Medulla oblongata (tissue), 1 donor: ENCODE results near the gene P2RY13.

ENCODE experiments used
- DNase-seq: peaks from one replicate; pipeline ENCODE4 v3.0.0-alpha.2; 2015; ENCODE audit errors: extremely low spot score

Gene P2RY13

DNA sequence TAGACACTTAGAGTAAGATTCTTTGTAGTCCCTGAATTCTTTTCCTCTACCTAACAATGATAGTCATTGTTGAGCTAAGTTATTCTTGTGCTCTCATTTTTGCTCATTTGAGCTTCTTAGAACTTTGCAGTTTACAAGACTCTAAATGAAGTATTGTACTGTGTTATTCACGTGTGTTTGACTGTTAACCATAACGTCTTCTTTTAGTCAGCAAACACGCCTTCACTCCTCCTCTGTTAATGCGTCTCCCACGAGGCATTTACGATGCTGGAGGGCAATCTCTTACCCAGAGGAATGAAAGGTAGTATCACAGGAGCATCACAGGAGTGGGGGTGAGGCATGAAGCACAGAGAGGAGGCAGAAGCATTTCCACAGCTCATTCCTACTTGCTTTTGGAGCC lies 36.2 kb downstream of the P2RY13 start:
- DNase-seq, result no peak

DNA sequence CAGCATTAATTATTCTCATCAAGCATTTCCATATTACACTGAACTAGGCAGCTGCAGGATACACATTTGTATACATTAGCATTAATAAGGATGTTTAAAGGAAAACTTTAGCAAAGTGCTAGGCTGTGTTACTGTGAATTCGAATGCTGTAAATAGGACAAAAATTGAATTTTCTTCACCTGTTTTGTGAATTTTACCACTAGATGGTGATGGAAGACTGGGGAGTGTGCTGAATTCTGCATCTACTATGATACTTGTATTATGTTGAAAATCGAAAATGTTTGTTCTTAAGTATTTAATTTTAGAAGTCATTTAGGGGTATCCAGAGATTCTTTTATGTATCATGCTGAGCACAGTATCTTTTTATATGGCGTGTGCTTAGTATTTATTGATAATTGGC lies 38.7 kb downstream of the P2RY13 start:
- peak; percentile 48 for DNase-seq

DNA sequence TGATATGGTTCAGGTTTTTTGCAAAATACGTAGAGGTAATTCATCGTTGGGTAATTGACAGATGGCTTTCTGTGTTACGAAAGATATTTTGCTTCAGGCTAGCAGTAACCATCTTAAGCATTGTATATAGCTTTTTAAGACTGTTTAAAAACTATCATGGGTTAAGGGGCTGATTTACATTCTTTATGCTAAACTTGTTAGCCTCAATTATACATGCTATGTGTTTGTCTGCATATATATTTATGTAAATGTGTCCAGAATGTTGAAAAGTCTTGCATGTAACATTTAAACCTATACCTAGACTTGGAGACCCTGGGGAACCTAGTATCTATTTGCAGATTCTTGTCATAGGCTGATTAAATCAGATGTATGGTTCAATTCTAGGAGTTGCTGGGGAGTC lies 39.9 kb downstream of the P2RY13 start:
- DNase-seq, result no peak

DNA sequence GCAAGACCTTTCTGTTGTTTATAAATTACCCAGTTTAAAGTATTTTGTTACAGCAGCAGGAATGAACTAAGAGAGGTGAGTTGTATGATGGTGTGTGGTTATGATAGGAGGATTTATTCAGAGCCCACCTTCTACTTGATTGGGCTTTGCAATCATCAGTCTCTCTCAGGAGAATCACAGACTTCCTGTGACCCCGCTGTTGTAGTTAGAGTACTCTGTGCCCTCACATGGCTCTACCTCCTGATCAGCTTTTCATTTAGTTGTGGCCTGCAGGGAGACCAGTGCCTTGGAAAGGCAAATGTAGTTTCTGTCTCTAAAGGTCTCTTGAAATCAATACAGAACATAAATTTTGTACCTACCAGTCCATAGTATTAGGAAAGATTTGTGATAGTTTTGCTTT lies 43.4 kb downstream of the P2RY13 start:
- no peak for DNase-seq

DNA sequence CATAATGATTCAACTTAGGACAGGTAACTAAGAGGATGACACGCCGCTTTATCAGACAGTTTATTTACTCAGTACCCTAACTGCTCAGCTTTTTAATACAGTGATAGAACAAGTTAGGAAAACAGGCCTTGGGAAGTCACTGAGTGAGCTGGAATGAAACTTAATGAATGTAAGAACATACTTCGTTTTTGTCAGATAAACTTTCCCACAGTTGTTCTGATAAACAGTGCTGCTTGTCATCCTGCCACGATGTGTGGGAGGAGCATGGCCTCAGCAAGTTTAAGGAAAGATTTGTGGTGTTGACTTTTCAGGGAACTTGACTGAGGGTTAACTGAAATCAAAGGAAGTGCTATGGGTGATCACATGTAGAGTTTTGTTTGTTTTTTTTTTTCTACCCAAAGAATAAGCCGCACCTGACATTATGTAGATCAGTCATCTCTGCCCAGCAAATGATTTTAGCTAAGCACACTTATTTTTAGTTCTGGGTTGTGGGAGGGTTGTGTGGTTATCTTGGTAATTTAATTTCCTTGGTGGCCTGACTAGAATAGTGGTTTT lies 45.4 kb downstream of the P2RY13 start:
- DNase-seq, result no peak

DNA sequence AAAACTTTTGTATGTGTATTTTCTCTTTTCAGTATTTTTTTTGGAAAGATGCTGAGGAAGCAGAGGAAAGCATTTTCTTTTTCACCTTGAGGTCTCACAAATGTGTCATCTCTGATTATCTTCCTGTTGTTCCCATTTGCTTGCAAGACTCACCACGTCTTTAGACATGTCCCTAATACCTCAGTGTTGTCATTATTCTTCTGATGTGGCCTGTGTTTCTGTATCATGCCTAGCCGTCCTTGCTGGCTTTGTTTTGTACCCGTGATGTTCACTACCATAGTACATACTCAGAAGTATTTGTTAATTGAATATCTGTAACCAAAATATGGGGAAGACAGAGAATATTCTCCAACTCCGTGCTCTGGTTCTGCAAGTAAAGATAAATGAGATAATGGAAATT lies 46.0 kb downstream of the P2RY13 start:
- no peak for DNase-seq

DNA sequence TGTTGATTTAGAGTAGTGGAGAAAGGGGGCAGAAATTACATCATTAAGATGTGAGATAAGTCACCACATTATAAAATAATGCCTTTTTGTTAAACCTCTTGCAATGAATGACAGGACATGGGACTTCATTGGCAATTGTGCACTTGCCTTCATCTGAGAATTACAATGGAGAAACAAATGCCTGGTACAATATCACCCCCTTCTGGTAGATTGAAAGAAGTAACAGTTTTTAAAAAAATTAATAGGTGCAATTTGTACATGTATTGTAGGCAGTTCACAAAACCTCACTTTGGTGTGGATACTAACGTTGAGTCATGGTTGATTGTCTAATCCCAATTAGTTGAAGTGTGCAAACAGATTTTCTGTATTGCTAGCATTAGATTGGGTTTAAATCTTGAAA lies 46.4 kb downstream of the P2RY13 start:
- peak; percentile 90 for DNase-seq

DNA sequence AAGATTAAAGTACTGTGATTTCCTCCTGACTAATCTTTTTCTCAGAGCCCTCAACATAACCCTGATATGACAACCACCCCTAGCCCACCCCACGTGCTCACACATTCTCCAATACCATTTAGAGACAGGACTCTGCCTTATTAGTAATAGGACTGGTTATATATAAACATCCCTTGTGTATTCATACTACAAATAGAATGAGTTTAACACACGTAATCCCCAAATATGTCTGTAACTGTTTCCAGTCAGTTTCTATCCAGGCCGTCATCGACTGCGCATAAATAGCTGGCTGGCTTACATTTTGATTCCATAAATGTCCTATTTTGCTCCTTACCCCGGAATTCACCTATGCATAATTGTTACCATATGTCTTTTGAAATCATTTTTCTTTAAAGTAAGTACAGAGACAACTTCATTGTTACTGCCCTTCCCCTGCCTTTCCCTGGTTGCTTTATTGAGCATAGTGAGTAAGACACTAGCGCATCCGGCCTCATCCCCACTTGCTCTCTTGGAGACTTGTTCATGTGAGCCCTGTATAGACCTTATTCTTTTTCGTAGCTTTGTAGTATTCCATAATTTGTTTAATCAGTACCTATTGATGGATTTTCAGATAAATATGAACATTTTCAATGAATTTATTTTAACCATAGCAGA lies 47.6 kb downstream of the P2RY13 start:
- DNase-seq, result no peak

DNA sequence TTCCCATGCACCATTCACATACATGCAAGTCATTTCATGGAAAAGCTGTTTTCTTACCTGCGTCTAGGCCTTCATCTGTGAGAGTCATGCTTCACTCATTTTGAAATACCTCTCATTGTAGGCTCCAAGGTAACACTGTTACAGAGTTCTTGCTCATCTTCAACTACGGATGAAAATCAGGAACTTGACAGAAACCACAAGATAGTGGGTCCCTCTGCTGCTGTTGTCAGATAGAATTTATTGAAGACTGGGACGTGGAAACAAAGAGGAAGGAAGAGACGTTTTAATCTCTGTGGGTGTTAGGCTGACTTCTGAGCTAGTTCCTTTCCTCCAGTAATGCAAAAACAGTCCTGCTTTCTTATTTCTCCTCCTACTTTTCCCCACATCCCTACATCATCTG lies 51.1 kb downstream of the P2RY13 start, which contains the start of gene P2RY14:
P2RY14 (minus strand) TSS at position 313 of the 400 bp plus-strand sequence. CDS start 64,226 bp downstream, outside the sequence.
- peak; percentile 72 for DNase-seq

DNA sequence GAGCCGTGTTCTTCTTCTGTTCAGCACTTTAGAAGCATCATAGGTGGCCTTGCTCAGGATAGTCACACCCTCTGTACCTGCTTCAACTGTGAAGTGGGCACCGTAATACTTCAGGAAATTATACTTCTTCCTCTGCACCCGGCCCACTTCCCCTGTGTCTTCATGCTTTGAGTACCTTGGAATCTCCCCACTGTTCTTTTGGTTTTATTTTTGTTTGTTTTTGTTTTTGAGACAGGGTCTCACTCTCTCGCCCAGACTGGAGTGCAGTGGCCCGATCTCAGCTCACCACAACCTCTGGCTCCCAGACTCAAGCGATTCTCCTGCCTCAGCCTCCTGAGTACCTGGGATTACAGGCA lies 52.7 kb downstream of the P2RY13 start:
- DNase-seq, result no peak
